Measurements from ENCODE around the gene CEP112.

The CEP112 gene

GRCh38 chr17:65678546-65678945 lies 513.4 kb downstream of the CEP112 start:
- DNase-seq (ENCODE audit: low spot score): no peak

DNA sequence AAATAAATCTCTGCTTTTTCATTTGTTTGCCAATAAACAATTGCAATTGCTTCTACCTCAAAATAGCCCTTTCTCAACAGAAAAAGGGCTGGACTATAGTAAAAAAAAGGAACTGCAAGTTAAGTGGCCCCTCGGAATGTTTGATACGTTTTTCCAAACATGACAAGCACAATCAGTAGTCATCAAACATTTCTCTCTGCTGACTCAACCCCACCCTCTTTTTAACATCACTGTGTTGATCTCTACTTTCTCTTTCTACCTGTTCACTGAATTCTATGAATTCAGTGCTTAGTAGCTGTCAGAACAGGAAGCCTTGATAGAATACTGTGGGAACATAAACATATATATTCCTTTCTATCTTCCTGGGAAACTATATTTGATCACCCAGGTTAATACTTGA lies 514.0 kb downstream of the CEP112 start:
- no peak for DNase-seq (ENCODE audit: low spot score)

- no peak for DNase-seq (ENCODE audit: low spot score)
Measured at GRCh38 chr17:65674246-65675045, 517.5 kb downstream of the CEP112 start.

GRCh38 chr17:65670667-65671371 lies 521.1 kb downstream of the CEP112 start:
- no peak for DNase-seq (ENCODE audit: low spot score)

DNA sequence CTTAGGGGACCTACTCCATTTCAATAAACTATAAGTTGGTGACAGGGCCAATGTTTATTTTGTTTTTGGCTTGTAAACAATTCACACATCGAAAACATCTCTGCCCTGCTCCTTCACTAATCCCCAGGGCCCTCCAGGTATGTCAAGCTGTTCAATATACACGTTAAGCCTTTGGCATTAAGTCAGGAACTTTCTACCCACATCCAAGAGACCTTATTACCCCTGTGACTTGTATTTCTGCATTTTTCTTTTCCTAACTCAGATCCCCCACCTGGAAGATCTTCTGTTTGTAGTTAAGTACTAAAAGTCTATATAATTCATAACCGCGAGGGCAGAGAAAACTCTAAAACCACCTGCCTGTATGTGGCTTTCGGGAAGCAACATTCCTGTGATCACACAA lies 523.7 kb downstream of the CEP112 start:
- DNase-seq (ENCODE audit: low spot score): no peak

GRCh38 chr17:65667656-65668055 lies 524.3 kb downstream of the CEP112 start:
- DNase-seq (ENCODE audit: low spot score): no peak

- DNase-seq (ENCODE audit: low spot score): no peak
Measured at GRCh38 chr17:65666876-65667321, 525.0 kb downstream of the CEP112 start.

GRCh38 chr17:65665966-65666365 lies 526.0 kb downstream of the CEP112 start:
- DNase-seq (ENCODE audit: low spot score): no peak

DNA sequence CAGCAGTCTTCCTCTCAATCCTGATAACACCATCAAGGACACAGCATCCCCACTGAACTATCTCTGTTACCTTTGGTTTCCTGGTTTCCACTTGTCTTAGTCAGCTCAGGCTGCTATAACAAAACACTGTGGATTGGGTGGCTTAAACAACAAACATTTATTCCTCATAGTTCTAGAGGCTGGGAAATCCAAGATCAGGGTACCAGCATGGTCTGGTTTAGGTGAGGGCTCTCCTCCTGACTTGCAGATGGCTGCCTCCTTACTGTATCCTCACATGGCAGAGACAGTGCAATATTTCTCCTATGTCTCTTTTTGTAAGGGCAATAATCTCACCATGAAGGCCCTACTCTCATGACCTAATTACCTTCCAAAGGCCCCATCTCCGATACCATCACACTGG lies 527.2 kb downstream of the CEP112 start:
- no peak for DNase-seq (ENCODE audit: low spot score)

DNA sequence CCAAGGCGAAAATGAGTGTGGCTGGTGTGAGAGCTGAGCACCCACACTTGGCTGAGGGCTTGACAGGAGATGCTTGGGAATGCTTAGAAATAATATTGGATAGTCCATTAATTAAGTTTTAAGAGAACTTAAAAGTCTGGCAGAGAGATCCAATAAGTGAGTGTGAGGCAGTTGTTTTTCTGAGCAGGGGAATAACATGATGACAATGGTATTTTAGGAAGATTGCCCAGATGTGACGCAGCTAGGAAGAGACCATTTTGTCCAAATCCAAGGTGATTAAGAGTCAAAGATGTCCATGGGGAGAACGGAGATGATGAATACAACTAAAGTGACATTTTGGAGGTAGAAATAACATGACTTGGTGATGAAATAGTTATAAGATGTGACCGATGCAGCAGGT lies 527.7 kb downstream of the CEP112 start:
- DNase-seq (ENCODE audit: low spot score): no peak

DNA sequence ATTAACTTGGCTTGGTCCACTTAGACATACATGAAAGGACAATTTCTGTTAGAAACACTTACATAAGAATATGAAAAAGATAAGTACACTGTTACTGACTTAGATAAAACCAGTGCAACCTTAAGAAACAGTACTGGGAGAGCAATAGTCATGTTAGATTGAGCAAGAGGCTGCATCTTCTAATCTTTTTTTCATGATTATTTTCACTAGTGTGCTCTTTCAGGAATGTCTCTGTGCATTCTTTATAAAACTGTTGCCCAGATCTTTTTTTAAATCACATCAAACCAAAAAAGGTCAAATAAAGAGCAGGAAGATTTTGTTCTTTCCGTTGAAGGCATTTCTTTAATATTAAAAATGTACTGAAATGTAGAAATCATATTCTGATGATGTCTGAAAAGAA lies 529.7 kb downstream of the CEP112 start:
- DNase-seq (ENCODE audit: low spot score): no peak

GRCh38 chr17:65660947-65661346 lies 531.0 kb downstream of the CEP112 start:
- DNase-seq (ENCODE audit: low spot score): no peak

- DNase-seq (ENCODE audit: low spot score): no peak
Measured at GRCh38 chr17:65660078-65660477, 531.9 kb downstream of the CEP112 start.

DNA sequence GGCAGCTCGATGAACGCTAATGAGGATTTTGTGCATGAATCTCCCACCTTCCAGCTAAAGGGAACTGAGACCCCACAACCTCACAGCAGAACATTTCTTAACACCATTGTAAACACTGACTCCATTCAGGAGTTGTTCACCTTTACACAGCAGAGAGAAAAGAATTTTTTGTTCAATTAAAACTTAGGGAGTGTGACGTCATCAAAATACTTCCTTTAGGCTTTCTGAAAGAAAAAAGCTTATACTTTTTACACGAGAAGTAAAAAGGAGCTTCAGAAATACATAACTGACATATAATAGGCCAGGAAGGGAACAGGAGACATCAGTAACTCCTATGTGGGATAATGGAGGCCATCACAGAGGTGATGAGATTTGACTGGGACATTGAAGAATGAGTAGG lies 532.4 kb downstream of the CEP112 start:
- DNase-seq (ENCODE audit: low spot score): no peak

GRCh38 chr17:65657251-65657828 lies 534.6 kb downstream of the CEP112 start:
- DNase-seq (ENCODE audit: low spot score): no peak

DNA sequence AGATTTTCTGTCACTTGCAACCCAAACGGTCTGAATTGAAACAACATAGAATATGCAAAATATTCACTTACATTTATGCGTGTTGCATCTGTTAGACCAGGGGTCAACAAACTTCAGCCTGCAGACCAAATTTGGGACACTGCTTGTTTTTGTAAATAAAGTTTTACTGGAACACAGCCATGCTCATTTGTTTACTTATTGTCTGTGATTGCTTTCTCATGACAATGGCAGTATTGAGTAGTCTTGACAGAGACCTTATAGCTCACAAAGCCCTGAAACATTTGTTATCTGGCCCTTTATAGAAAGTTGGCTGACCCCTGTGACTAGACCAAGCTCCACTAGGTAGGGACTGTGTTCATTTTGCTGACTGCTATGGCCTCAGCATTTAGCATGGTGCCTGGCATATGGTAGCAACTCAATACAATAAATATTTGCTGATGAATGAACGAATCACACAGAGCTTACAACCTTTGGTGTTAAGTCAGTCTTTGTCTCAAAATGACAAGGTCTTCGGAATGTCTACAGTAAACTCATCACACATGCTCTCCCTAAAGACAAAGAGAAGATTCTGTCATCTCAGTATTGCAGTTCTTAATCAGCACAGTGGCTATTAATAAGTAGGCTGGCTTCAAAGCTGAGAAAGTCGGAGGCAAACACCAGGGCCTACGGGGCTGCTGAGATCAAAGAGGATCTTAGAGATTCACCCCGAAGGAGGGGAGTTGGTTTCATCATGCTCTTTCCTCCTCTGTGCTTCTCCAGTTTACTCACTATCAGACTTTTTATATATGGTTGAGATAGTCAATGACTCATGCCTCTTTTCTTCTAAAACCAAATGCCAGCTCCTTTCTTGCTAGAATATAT lies 535.3 kb downstream of the CEP112 start:
- DNase-seq (ENCODE audit: low spot score): no peak

GRCh38 chr17:65655706-65656105 lies 536.2 kb downstream of the CEP112 start:
- no peak for DNase-seq (ENCODE audit: low spot score)

DNA sequence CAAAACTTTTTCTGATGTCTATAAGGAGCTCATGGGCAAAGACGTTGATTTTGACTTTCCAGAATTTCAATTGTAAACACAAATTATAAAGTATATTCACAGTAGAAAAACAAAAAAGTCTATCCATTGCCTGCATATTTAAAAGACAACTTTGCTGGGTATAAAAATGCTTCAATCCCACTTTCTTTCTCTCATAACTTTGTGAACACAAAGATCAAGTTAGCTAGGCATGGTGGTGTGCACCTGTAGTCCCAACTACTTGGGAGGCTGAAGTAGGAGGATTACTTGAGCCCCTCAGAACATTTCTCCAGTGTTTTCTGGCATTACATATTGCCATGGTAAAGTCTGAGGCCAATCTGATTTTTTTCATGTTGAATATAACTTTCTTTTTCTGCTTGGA lies 547.4 kb downstream of the CEP112 start:
- DNase-seq (ENCODE audit: low spot score): no peak

DNA sequence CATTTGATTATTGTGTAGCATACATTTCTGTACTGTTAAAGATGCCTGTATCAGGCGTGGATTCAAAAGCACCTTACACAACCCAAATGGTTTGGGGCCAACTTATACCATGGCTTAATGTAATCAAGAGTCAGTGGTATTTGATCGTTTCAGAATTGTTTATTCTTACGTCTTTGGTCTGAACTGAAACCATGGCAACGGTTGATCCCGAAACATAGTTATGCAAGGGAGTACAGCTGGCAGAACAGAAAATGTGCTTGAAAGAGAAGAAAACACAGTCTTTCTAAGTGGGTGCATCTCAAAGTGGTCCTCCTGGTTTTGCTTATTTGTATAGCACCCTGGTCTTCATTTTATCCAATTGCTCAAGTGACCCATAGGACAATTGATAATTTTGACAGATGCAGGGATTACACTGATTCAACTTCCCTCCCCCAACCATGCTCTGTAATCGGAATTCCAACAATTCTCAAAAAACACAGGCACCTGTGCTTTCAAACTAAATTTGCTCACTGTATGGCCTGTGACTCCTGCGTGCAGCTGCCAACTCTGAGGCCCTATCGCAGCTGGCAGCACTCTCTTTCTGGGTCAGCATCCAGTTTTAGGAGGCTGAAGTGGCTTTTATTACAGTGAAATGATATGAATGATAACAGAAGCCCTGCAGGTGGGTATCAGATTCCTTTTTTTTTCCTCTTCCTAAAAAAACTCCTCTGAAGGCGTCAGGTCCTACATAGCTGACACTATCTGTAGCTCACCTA lies 553.5 kb downstream of the CEP112 start:
- no peak for DNase-seq (ENCODE audit: low spot score)

DNA sequence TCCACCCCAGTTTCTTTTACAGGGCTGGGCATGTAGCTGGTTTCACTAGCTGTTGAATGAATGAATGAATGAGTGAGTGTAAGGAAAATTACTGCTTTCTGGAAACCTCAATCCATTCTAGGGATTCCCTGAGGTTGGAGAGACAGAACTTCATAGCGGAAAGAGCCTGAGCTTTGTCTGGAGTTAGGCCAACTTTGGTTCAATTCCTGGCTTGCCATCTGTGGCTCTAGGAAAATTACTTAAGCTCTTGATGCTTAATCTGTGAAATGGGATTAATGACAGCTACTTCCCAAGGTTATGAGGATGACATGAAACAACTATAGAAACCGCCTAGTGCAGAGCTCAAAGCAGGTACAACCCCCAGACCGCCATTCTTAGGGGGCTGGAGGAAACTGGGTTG lies 554.1 kb downstream of the CEP112 start:
- DNase-seq (ENCODE audit: low spot score): no peak

DNA sequence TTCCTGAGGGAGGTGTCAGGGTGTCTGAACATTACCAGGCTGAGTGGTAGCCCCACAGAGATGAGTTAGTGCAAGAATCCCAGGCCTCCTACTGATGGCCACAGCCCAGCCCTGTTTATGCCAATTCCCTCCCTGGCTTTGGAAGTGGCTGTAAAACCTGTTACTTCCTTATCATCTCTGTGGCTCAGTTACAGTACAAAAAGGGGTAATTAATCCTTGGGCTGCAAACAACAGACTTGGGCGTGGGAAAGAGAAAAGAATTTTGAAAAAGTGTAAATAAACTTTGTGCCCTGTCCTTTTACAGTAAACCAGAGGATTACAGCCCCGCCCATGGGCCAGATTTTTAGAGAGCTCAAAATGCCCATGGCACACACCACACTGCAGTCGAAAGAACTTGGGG lies 557.4 kb downstream of the CEP112 start:
- no peak for DNase-seq (ENCODE audit: low spot score)

DNA sequence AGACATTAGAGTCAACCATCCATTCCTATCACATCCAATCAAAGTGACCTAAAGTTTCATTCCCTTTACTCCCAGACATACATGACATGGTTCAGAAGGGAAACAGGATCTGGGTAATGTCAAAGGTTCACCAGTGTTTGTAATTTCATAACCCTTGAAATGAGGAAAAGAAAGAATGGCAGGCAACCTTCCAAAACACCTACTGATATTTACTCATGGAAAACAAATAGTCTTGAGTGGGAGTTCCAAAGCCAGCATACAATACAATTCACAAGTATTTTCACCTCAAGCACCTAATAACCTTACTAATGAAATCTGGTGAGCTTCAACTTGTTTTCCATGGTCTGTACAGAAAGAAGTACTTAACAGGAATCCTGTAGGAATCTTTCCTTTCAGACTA lies 557.9 kb downstream of the CEP112 start:
- no peak for DNase-seq (ENCODE audit: low spot score)

Measured in hematopoietic multipotent progenitor cell treated with erythropoietin and hydrocortisone succinate and interleukin-3 and kit ligand, for 15 days (in vitro differentiated cells).